HG03175 (cell line): ENCODE results near the gene PLXNC1.

Experiments
- ATAC-seq: cut with Tn5 transposase; IDR thresholded peaks from one replicate; pipeline ENCODE4 v1.9.1; 2021; ENCODE audit warnings: mild to moderate bottlenecking, moderate library complexity; ENCODE audit not compliant: unreplicated experiment

PLXNC1 gene

DNA sequence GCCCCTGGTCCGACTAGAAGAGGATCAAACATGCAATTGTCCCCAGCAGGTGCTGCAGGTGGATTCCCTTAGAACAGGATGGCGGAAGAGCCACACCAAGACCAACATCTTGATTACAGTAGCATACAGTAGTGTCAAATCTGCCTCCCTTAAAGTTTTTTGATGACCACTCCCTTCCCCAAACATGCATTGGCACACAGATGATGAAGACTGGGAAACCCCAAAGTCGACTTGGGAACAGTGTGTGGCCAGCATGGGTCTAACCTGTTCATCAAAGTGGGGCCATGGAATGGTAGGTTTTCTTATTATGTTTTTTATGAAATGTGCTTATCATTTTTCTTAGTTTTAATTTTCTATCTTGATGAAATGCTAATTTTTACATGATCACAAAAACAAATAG is 8.8 kb downstream of the PLXNC1 start:
- ATAC-seq: no peak

DNA sequence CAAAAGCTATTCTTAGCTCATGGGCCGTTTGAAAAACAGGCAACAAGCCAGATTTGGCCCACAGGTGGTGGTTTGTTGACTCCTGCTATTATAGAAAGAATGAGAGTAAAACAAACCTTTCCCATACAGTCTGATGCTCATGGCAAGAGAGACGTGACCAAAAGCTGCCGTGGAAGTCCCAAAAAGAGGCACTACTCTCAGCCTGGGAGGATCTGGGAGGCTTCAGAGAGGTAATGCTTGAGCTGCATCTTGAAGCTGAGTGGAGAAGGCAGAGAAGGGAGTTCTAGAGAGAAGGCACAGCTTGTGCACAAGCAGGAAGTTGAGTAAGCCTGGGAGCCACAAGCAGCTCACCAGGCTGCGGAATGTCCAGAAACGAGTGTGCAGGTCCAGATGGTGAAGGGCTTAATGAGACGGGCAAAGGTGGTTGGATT is 9.6 kb downstream of the PLXNC1 start:
- ATAC-seq: peak; percentile 73

DNA sequence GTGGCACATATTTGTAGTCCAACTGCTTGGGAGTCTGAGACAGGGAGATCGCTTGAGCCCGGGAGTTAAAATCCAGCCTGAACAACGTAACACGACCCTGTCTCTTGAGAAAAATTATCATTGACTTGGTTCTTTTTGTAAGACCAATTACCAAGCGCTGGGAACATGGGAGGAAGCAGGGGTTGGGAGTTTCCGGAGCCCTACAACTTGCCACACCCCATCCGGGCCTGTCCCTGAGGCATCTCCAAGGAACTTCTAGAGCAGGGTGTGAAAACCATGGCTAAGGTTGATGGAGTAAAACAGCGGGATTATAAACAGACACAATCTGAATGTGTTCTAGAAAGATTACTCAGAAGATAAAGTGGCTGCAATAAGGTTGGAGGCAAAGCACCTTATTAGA is 10.3 kb downstream of the PLXNC1 start:
- no peak for ATAC-seq

DNA sequence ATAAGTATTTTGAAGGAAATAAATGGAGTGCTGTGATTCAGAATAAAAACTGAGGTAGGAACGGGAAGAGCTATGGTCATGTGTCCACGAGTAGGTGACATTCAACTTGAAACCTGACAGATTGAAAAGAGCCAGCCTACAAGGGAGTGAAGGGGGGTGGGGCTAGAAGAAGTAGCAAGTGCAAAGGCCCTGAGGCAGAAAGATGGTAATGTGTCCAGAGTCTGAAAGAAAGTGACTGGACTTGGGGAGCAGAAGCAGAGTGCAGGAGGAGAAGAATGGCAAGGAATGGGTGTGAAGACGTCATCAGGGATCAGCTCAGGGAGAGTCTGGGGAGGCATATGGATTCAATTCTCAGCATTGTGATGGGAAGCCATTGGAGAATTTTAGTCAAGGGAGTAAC is 13.7 kb downstream of the PLXNC1 start:
- ATAC-seq: no peak

DNA sequence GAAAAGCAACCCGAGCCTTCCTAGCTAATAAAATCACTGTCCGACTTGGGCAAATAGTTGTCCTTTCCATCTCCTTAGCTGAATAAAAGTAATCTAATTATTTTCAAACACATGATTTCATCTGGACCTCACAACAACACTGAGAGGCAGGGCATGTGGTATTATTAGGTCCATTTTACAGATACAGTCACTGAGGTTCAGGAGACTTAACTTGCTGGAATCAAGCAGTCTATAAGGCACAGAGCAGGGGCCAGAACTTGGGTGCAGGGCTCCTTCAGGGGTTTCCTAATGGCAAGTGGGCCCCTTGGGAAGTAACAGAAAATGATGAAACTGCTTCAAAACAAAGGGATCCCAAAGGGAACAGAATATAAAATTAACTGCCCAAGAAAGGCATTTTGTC is 15.5 kb downstream of the PLXNC1 start:
- no peak for ATAC-seq

DNA sequence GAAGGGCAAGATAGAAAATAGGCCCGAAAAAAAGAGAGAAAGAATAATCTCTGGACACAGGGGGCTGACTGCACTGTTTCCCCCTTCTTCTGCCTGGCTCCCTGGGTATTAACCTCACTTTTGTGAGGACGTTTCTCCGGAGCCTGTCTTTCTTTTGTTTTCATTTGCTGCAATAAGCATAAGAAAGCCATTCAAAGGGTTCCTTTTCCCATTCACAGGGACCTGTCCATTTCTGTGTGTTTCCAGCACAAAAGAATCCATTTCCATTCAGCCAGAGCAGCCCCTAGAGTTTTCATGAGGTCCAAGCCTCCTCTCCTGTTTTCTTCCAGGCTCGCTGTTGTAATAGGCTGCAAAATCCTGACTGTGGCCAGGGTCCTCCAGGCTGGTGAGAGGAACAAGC is 16.8 kb downstream of the PLXNC1 start:
- ATAC-seq: no peak

DNA sequence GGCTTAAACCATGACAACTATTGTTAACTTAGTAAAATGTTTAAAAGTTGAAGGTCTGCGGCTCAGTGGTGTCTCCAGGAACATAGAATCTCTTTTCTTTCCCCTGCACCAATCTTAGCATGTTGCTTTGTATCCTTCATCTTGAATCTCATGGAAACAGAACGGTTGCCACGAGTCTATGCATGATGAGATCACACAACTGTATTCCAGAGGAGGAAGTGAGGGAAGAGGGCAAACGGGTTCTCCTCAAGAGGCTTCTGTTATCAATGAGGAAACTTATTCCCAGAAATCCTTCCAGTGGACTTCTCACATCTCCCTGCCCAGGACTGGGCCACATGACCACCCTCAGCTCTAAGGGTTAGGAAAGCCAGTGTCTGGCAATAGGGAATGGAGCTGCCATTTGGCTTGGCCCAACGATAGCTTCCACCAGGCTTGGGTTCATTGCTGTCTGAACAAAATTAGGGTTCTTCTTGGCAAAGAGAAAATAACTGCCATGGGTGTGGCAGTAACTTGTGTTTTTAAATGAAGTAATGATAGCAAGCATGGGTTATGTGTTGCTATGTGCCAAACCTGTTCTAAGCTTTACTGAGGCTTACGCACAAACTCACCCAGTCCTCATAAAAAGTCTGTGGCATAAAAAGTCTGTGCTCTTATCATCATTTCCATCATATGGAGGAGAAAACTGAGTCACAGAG is 17.4 kb downstream of the PLXNC1 start:
- no peak for ATAC-seq

DNA sequence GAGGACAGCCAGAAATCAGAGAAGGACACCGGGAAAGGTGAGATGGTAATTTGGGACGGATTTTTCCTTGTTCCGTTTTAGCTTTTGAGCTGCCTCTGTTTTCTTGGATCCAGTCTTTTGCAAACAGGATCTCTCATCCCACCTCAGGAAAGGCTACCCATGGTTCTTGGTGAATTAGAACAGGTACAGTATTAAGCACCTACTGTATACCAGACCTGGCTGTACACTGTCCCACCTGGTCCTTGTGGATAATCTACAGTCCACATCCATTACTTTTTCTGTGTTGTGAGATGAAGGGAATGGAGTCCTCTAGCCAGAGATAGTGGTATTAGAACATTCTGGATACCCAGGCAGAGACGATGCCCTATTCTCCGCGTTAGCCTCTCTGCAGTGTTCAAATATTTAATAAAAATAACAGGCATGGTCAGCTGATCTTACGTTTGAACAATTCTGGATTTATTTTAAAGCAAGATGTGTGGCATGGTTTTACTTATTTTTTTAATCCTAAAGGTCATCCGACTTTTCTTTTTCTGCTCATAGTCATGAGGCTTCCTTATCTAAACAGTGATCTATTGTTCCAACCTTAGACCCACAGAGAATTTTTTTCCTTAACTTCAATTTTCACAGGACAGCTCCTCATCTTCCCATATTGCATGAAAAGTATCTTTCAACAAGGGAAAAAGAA is 18.8 kb downstream of the PLXNC1 start:
- ATAC-seq: no peak

DNA sequence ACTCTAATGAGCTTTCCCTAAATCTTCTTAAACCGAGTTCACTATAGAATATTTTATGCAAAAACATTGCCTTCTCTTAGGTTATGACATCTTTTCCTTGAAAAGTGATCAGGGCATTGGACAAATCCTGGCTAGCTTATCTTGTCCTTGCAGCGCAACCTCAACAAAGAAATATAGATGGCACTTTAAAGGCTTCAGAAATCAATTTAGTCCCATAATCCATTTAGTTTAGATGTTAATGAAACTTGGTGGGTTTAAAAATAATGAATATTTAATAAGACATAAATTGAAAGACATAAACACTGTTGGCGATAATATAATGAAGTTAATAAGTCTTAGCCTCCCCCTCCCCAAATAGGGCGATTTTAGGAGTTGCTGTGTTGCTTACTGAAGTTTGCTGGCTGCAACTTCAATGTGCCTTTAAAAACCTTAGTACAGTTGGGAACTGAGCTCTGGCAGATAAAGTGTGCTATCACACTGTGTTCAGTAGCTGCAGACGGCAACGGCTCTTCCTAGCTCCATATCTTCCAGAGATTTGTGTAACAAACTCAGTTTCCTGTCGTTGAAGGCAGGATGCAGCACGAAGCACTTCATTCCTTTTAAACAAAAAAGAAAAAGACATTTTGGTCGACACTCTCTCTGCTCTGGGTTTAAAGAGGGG is 19.5 kb downstream of the PLXNC1 start:
- no peak for ATAC-seq

DNA sequence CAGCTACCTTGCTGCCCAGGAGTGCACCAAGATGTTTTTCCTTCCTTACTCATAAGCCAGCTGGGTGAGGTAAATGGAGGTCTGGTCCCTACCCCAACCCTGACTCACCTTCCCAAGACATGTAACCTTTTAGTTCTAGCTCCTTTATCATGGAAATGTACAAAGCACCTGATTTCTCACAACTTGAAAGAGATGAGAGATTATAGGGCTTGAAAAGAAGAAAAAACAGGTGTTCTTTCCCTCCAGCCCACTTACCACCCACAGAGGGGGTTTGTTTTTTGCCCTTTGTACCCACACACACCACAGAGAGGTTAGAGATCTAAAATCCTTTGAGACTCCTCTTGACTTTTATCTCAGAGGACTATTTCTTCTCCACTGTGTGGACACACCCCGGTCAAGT is 21.1 kb downstream of the PLXNC1 start:
- ATAC-seq: no peak

DNA sequence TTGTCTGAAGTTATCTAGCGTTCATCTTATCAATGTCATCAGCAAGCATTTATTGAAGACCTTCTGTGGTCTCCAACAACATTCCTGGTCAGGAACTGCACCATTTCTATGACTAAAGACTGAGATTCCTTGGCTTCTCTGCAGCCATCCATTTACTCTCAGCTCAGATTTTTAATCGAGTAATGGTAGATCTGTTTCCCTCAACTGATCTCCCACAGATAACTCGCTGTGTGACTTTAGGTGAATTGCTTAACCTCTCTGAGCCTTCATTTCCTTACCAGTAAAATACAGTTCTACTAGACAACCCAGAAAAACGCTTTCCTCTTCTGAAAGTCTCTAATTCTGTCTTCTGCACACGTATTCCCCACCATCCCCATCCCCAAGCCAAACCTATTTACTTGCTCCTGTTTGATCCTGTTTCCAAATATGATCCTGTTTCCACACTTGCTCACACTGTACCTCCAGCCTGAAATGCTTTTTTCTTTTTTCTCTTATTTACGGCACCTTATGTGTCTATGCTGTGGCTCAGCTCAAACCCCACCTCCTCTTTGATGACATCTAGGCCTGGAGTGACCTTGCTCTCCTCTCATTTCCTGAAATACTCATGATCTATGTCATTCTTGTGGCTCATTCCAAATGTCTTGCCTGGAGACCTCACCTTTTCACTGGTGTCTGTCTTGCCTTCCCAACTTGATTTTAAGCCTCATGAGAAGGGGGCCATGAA is 21.8 kb downstream of the PLXNC1 start:
- ATAC-seq: no peak

DNA sequence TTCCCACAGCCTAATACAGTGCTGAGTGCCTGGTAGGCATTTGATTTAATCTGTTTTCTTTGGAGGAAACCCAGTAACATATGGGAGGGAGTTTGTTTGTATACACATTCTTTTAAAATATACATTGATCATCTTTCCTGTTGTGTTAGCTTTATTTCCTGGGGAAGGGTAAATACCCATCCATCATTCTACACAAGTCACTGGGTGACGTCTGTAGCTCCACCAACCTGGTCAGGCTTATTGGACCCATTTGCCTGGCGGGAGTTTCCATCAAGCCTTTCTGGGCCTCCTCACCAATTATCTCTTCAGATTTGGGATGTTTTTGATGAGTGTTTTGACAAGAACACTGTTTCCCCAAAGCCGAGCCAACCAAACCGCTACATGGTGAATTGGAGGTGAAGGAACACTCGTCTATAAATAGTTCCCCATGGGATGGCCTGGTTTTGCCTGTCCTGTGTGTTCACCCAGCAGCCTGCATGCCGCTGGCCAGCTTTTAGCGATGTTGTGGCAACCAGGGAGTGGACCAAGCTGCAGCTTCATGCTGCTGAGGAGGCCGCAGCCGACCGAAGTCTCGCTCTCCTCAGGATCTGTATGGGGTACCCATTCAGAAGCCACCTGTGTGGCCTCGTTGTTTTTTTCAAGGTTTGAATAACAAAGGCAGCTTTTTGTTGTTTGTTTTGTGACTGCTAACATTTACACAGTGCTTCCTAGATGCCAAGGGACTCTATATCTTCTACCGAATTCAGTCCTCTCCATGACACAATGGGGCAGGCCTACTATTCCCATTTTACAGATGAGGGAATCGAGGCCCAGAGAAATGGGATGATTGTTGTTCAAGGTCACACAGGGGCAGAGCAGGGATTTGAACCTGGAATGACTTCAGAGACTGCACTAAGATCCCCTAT is 22.6 kb downstream of the PLXNC1 start:
- ATAC-seq: no peak

DNA sequence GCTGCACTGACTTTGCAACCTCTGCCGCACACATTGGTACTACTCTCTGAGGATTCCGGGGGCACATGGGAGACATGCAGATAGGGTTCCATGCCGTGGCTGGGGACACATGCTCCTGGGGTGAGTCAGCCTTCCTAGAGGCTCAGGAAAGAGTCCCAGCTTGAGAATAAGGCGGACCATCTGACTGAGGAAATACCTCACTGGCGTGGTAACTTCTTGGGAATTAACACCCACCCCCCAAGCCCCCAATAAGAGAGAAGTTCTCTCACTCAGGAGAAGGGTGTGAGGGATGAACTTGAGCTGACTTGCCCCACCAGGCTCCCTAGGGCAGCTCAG is 23.2 kb downstream of the PLXNC1 start:
- no peak for ATAC-seq

DNA sequence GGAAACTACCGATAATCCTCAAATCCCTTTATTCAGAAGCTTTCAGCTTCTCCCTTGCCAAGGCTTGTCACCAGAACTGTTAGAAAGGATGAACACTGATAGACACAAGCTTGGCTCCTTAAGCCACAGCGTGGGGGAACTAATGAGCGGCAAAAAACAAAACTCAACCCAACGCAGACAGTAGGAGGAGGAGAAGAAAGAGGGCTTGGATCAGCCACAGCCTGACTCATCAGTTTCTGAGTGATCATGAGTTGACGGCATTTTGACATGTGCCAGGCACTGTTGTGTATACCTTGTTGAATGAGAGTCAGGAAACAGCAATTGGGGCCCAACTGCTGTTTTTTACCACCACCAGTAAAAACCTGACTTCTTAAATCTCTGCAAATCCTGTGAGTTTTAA is 23.7 kb downstream of the PLXNC1 start:
- no peak for ATAC-seq

DNA sequence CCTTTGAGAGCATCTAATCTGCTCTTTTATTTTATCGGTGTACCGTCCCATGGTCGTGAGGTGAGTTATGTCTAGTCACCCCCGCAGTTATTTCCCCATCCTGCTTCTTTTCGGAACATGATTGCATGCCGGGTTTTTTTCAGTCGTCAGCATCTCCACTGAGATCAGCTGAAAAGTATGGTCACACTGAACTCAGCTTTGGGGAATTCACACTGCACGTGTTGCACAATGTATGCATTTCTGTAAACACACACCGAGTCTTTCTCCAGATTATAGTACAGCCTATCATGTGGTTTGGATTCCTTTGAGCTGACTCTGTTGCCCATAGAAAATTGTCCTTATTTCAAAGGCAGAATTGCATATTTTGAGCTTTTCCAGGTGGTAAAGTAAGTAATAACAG is 24.6 kb downstream of the PLXNC1 start:
- ATAC-seq: no peak

DNA sequence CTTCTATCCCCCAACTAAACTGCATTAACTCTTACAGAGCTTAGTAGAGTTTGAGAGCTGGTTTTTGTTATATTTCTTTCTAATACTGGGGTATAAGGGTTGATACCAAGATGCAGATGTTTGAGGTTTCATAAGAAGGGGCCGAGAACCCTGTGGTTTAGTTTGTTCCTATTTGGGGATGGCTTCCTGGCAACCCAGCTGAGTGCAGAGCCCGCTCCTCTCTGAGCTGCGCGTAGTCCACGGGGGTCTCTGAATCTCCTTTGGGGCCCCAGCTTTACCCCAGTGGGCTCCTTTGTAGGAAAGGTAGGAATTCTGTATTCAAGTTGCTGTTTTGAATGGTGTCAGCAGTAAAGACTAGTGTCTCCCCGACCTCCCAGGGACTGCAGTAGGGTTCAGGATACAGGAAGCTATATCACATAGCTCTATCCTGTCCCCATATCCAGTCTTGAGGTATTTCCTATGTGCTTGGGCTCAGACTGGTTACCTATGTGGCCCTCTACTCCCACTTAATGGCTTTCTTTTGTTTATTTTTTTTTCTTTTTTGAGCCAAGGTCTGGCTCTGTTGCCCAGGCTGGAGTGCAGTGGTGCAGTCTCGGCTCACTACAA is 25.4 kb downstream of the PLXNC1 start:
- peak; percentile 61 for ATAC-seq

DNA sequence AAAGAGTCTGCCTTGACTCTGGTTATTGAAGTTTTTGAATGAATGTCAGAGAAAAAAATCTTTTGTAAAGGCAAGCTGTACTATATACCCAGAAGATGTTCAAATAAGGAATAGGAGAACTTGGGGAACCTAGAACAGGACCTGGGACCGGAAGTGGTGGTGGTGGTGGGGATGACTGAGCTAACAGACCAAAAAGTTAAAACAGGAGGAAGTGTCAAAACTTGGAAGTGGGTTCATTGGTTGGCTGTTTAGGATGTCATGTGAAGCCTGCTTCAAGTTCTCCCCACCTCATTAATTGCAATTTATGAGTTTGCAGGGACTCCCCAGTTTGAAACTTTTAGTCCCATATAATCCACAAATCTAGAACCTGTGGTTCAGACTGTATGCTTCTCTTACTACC is 26.2 kb downstream of the PLXNC1 start:
- no peak for ATAC-seq

DNA sequence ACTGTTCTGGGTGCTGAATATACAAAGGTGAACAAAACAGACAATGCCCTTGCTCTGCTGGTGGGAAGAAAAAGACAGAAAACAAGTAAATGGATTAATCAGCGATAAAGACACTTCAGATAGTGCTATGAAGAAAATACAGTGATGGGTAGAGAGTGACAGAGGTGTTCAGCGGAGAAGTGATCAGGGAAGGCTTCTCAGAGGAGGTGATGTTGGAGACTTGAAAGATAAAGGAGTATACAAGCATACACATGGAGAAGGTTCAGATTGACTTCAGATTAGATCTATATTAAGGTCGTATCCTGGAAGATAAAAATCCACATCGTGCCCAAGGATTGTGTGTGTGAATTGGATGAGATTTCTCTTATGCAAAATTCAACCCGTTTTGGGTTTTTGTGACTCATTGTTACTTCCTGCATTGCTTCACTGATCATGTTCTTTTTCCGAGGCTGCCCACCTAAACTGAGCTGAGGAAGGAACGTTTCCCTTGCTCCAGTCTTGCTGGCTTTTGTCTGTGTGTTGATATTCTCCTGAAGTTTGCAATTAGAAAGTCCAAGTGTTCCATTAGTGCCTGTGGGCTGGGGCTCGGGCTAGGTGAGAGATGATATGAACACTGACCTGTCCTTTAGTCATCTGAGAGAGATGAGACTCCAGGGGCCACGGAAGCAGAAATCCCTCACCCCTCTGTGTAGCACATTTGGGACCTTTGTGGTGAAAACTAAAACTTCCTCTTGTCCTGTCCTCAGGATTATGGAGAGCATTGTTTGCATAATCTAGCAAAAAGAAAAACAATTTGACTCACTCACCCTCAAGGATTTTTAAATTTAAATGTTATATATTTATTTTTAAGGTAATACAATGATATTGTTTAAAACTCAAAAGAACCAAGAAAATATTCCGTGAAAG is 27.6 kb downstream of the PLXNC1 start:
- peak; percentile 40 for ATAC-seq

DNA sequence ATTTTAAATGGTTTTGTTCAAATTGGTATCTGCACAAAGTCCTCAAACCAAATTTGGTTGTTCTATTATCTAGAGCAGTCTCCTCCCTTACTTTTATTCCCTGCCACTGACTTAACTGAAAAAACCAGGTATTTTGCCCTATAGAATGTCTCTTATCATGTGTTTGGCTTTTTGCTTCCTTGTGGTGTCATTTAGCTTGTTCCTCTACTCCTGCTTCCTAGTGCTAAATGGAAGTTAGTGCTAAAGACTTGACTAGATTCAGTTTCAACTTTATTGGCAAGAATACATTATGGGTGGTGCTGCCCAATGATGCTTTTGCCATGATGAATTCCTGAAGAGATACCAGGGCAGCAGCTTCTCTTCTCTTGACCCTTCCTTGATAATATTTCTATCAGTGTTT is 29.7 kb downstream of the PLXNC1 start:
- ATAC-seq: no peak
